Subcutaneous adipose tissue (tissue), 4 donors: ENCODE data around the gene DYNLT2. TPM values are rescaled to one million over a fixed set of nuclear protein-coding genes. Genes with fewer than 3 reads are reported as not detected.

Experiments used
- CTCF ChIP-seq: fragments of 450-650 bp; IDR thresholded peaks from one replicate; pipeline ENCODE4 v1.5.1; 2016; ENCODE audit warnings: low read depth, mild to moderate bottlenecking, control low read depth, antibody characterized with exemption, moderate library complexity
- total RNA-seq, 4 donors: library from RNA; depleted of rRNA; stranded (reverse); fragments of >200 nt; gene quantifications; one replicate each; pipeline ENCODE4 v1.1.0, GENCODE V29; 2016

Gene DYNLT2
- total RNA-seq, 4 donors from 2014 or later: 1.3 to 2.6 (median 1.9) TPM

- TF ChIP-seq CTCF: no peak
Measured at GRCh38 chr6:169794317-169795055, 43.1 kb upstream of the DYNLT2 start.

- TF ChIP-seq CTCF: no peak
Measured at GRCh38 chr6:169793408-169793807, 42.0 kb upstream of the DYNLT2 start.

- no peak for TF ChIP-seq CTCF
Measured at GRCh38 chr6:169792306-169793015, 41.1 kb upstream of the DYNLT2 start.

- no peak for TF ChIP-seq CTCF
Measured at GRCh38 chr6:169791721-169792131, 40.4 kb upstream of the DYNLT2 start.

- TF ChIP-seq CTCF: no peak
Measured at GRCh38 chr6:169789944-169790927, 38.9 kb upstream of the DYNLT2 start.

GRCh38 chr6:169789146-169789943 lies 38.0 kb upstream of the DYNLT2 start:
- no peak for TF ChIP-seq CTCF
